ENCODE data around the gene DYNLT2. TPM values are rescaled to one million over a fixed set of nuclear protein-coding genes. Genes with fewer than 3 reads are reported as not detected.

The DYNLT2 gene
- total and polyA plus RNA-seq, 2 of the 13 experiments (the other 11 are each of a cell fraction or from before 2014, with no cell fraction given) = 2.1 to 4.3 TPM

- TF ChIP-seq, protein P1, sequence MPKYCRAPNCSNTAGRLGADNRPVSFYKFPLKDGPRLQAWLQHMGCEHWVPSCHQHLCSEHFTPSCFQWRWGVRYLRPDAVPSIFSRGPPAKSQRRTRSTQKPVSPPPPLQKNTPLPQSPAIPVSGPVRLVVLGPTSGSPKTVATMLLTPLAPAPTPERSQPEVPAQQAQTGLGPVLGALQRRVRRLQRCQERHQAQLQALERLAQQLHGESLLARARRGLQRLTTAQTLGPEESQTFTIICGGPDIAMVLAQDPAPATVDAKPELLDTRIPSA (CRISPR knock-in tag; IDR thresholded peaks at IDR 0.05; ENCODE audit: borderline replicate concordance) = peak; percentile 68; the same call in 1 of the 2 replicates
- TF ChIP-seq, protein P2, sequence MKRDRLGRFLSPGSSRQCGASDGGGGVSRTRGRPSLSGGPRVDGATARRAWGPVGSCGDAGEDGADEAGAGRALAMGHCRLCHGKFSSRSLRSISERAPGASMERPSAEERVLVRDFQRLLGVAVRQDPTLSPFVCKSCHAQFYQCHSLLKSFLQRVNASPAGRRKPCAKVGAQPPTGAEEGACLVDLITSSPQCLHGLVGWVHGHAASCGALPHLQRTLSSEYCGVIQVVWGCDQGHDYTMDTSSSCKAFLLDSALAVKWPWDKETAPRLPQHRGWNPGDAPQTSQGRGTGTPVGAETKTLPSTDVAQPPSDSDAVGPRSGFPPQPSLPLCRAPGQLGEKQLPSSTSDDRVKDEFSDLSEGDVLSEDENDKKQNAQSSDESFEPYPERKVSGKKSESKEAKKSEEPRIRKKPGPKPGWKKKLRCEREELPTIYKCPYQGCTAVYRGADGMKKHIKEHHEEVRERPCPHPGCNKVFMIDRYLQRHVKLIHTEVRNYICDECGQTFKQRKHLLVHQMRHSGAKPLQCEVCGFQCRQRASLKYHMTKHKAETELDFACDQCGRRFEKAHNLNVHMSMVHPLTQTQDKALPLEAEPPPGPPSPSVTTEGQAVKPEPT (CRISPR knock-in tag; IDR thresholded peaks at IDR 0.05; ENCODE audit: low read depth) = no peak
- TF ChIP-seq SOX13 (IDR thresholded peaks at IDR 0.05) (no peak; the same call in 1 of the 2 replicates), SOX13 (CRISPR knock-in tag; conservative IDR thresholded peaks at IDR 0.05 in 1 of 2, IDR thresholded peaks at IDR 0.05 in 1 of 2) (peak in 1 of 2 experiments; percentile 71; a peak in 2 of 4 replicates), NFATC3 (CRISPR knock-in tag; IDR thresholded peaks at IDR 0.05) (no peak), ZNF362 (CRISPR knock-in tag; IDR thresholded peaks at IDR 0.05; ENCODE audit: borderline replicate concordance) (peak; percentile 57; the same call in 1 of the 2 replicates), REPIN1 (CRISPR knock-in tag; IDR thresholded peaks at IDR 0.05; ENCODE audit: borderline replicate concordance, low read depth) (peak; percentile 93; the same call in 1 of the 2 replicates), NCOR1 (IDR thresholded peaks at IDR 0.05; ENCODE audit: borderline replicate concordance, low read length) (peak; percentile 58; the same call in 1 of the 2 replicates), ZMAT5 (CRISPR knock-in tag; IDR thresholded peaks at IDR 0.05; ENCODE audit: borderline replicate concordance, low read depth) (no peak), MZF1 (CRISPR knock-in tag; IDR thresholded peaks at IDR 0.05; ENCODE audit: borderline replicate concordance) (no peak), SIN3A (IDR thresholded peaks at IDR 0.05; ENCODE audit: borderline replicate concordance, low read depth, low read length) (peak; percentile 98), YEATS4 (CRISPR knock-in tag; IDR thresholded peaks at IDR 0.05; ENCODE audit: borderline replicate concordance) (peak; percentile 99), NBN (conservative IDR thresholded peaks at IDR 0.05) (no peak), BRCA1 (CRISPR knock-in tag; IDR thresholded peaks at IDR 0.05) (peak; percentile 83), ZNF251 (CRISPR knock-in tag; IDR thresholded peaks at IDR 0.05) (no peak)
- TF ChIP-seq, protein P3, sequence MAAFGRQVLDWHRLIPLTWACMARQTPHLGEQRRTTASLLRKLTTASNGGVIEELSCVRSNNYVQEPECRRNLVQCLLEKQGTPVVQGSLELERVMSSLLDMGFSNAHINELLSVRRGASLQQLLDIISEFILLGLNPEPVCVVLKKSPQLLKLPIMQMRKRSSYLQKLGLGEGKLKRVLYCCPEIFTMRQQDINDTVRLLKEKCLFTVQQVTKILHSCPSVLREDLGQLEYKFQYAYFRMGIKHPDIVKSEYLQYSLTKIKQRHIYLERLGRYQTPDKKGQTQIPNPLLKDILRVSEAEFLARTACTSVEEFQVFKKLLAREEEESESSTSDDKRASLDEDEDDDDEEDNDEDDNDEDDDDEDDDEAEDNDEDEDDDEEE (CRISPR knock-in tag; IDR thresholded peaks at IDR 0.05) = peak; percentile 97; the same call in 1 of the 2 replicates
- TF ChIP-seq, protein P4, sequence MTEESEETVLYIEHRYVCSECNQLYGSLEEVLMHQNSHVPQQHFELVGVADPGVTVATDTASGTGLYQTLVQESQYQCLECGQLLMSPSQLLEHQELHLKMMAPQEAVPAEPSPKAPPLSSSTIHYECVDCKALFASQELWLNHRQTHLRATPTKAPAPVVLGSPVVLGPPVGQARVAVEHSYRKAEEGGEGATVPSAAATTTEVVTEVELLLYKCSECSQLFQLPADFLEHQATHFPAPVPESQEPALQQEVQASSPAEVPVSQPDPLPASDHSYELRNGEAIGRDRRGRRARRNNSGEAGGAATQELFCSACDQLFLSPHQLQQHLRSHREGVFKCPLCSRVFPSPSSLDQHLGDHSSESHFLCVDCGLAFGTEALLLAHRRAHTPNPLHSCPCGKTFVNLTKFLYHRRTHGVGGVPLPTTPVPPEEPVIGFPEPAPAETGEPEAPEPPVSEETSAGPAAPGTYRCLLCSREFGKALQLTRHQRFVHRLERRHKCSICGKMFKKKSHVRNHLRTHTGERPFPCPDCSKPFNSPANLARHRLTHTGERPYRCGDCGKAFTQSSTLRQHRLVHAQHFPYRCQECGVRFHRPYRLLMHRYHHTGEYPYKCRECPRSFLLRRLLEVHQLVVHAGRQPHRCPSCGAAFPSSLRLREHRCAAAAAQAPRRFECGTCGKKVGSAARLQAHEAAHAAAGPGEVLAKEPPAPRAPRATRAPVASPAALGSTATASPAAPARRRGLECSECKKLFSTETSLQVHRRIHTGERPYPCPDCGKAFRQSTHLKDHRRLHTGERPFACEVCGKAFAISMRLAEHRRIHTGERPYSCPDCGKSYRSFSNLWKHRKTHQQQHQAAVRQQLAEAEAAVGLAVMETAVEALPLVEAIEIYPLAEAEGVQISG (CRISPR knock-in tag; IDR thresholded peaks at IDR 0.05) = peak; percentile 97
- TF ChIP-seq, protein P5, sequence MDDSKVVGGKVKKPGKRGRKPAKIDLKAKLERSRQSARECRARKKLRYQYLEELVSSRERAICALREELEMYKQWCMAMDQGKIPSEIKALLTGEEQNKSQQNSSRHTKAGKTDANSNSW (CRISPR knock-in tag; IDR thresholded peaks at IDR 0.05; ENCODE audit: borderline replicate concordance) = peak; percentile 59; the same call in 1 of the 2 replicates
Observed at GRCh38 chr6:169751242-169752073, at the start of gene DYNLT2, which contains the start of gene ERMARD (continued).

All from HepG2 (cell line).